HEK293T (cell line): ENCODE results near the gene ERBB2.

Experiments used
- FOXA1 ChIP-seq: fragments of 450-650 bp; IDR thresholded peaks from 2 replicates; pipeline ENCODE4 v1.6.1; 2016; ENCODE audit warnings: mild to moderate bottlenecking
- LEF1 ChIP-seq: fragments of 450-650 bp; IDR thresholded peaks from 2 replicates; pipeline ENCODE4 v1.6.1; 2017; ENCODE audit warnings: mild to moderate bottlenecking, borderline replicate concordance
- PKNOX1 ChIP-seq: fragments of 450-650 bp; IDR thresholded peaks from 2 replicates; pipeline ENCODE4 v1.6.1; 2016
- SP1 ChIP-seq: fragments of 450-650 bp; IDR thresholded peaks from 2 replicates; pipeline ENCODE4 v1.6.1; 2017

- no peak for TF ChIP-seq FOXA1
- TF ChIP-seq LEF1 = no peak
- no peak for TF ChIP-seq PKNOX1
- TF ChIP-seq SP1 = no peak
Measured at GRCh38 chr17:39767147-39767546, 67.3 kb downstream of the ERBB2 start.
